ENCODE data around the gene BASP1.

GRCh38 chr5:17174965-17175364 is 42.5 kb upstream of the BASP1 start:
- TF ChIP-seq EZH2 (IDR thresholded peaks at IDR 0.05): no peak
- TF ChIP-seq, protein P1, sequence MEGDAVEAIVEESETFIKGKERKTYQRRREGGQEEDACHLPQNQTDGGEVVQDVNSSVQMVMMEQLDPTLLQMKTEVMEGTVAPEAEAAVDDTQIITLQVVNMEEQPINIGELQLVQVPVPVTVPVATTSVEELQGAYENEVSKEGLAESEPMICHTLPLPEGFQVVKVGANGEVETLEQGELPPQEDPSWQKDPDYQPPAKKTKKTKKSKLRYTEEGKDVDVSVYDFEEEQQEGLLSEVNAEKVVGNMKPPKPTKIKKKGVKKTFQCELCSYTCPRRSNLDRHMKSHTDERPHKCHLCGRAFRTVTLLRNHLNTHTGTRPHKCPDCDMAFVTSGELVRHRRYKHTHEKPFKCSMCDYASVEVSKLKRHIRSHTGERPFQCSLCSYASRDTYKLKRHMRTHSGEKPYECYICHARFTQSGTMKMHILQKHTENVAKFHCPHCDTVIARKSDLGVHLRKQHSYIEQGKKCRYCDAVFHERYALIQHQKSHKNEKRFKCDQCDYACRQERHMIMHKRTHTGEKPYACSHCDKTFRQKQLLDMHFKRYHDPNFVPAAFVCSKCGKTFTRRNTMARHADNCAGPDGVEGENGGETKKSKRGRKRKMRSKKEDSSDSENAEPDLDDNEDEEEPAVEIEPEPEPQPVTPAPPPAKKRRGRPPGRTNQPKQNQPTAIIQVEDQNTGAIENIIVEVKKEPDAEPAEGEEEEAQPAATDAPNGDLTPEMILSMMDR (IDR thresholded peaks at IDR 0.05): no peak
